Naive thymus-derived CD8-positive, alpha-beta T cell (primary cell): ENCODE measurements around the gene PPP1R14C. TPM values are rescaled to one million over a fixed set of nuclear protein-coding genes. Genes with fewer than 3 reads are reported as not detected.

Experiments
- ATAC-seq, 2 donors: fragments of 150-1000 bp; cut with Tn5 transposase in 1 of 2; sonication (Bioruptor Pico), chemical (Tn5 transposase) in 1 of 2; 1 replicate in 1 of 2; 2 replicates in 1 of 2; pipeline ENCODE4 v1.10.0; 2021; ENCODE audit warnings: mild to moderate bottlenecking in 2 of 2, moderate library complexity in 2 of 2
- POLR2A ChIA-PET: fragments of 350-600 bp; sonication (Branson Sonifier 250); formaldehyde crosslinking; loops from one replicate; lab custom pipeline; 2021; ENCODE audit warnings: antibody characterized with exemption; lab: Charles Lee
- DNase-seq, 10 donors: peaks; one replicate each; pipeline versions ENCODE4 v3.0.0 to v3.0.0-alpha.2; 2020 to 2022
- H3K27ac Mint-ChIP-seq, 10 donors: one replicate each; pipeline ENCODE4 v1.8.0; 2020 to 2022; ENCODE audit warnings: mild to moderate bottlenecking in 10 of 10, mixed read lengths in 10 of 10, moderate library complexity in 4 of 10, inconsistent platforms in 1 of 10
- H3K27me3 Mint-ChIP-seq, 5 donors: one replicate each; pipeline ENCODE4 v1.8.0; 2021 to 2022; ENCODE audit warnings: mixed read lengths in 5 of 5
- H3K36me3 Mint-ChIP-seq, 3 donors: one replicate each; pipeline ENCODE4 v1.8.0; 2020 to 2022; ENCODE audit warnings: mixed read lengths in 3 of 3, mild to moderate bottlenecking in 2 of 3, inconsistent platforms in 1 of 3
- H3K4me1 Mint-ChIP-seq, 4 donors: one replicate each; pipeline ENCODE4 v1.8.0; 2021 to 2022; ENCODE audit warnings: mixed read lengths in 4 of 4
- H3K4me3 Mint-ChIP-seq, 10 donors: one replicate each; pipeline ENCODE4 v1.8.0; 2020 to 2022; ENCODE audit warnings: mild to moderate bottlenecking in 10 of 10, mixed read lengths in 10 of 10, moderate library complexity in 6 of 10, inconsistent platforms in 1 of 10
- H3K9me3 Mint-ChIP-seq, 9 donors: one replicate each; pipeline ENCODE4 v1.8.0; 2020 to 2022; ENCODE audit warnings: mixed read lengths in 9 of 9, mild to moderate bottlenecking in 3 of 9, inconsistent platforms in 1 of 9, moderate library complexity in 1 of 9
- polyA plus RNA-seq, 3 donors: library from polyadenylated mRNA; unstranded; fragments of 300-500 nt; fragmentation: Illumina TruSeq; gene quantifications; one replicate each; pipeline ENCODE4 v1.2.3, GENCODE V29; 2021
- total RNA-seq, 8 experiments: library from RNA in 2 of 8; stranded (reverse) in 2 of 8; gene quantifications; one replicate each; pipeline ENCODE4 v1.2.3 and lab custom pipeline; 2021 to 2026

Gene PPP1R14C
- total and polyA plus RNA-seq, 5 experiments from 2014 or later = 0.24 TPM; not detected in 4

DNA sequence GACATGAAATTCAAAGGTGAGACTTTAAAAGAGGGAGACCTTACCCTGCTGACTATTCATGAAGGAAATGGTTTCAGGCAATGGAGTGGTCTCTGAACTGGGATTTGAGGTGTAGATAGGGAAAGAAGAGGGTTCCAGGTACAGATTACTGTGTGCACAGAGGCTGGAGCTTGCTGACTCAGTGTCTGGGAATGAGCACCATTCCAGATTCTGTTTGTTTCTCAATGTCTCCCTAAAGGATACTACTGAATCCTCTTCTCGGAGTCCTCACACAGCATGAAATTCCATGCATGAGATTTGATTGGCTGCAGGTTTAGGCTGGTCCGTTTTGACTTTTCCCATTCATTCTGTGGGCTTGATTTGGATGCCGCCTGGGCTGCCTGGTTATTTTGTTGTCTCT lies 49.0 kb downstream of the PPP1R14C start:
- peaks cover 8 to 47% (median 15%) of the 10 kb centered on the region in 5 donors for H3K27me3 Mint-ChIP-seq
- DNase-seq (no peak), ATAC-seq (no peak)
- no peak overlapping the region for H3K4me3 Mint-ChIP-seq
- peaks cover 0 to 7% (median 0%) of the 10 kb centered on the region in 9 donors for H3K9me3 Mint-ChIP-seq
- no peaks in the 10 kb centered on the region for H3K4me1 Mint-ChIP-seq
- no peaks in the 10 kb centered on the region for H3K36me3 Mint-ChIP-seq
- H3K27ac Mint-ChIP-seq = no peak overlapping the region
- POLR2A ChIA-PET = no interaction called here

DNA sequence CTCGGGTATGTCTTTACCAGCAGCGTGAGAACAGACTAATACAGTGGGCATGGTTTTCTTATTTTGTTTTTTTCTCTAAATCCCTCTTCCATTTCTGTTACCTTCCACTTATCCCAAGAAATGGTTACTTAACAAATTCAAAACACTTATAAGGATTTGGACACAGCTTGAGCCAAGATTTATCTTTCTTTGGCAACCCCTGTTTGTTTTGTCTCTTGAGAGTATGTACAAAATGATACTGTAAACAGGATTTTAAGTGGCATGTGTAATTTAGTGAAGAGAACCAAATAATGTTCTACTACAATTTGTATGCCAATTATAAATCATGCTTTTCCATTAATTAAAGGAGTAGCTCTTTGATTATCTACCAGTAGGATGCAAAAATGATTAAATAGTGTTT lies 51.4 kb downstream of the PPP1R14C start:
- H3K27me3 Mint-ChIP-seq = peaks cover 11 to 45% (median 17%) of the 10 kb centered on the region in 5 donors
- no peaks in the 10 kb centered on the region for H3K36me3 Mint-ChIP-seq
- POLR2A ChIA-PET = no interaction called here
- H3K27ac Mint-ChIP-seq = no peak overlapping the region
- no peak for DNase-seq
- no peak overlapping the region for H3K4me3 Mint-ChIP-seq
- H3K9me3 Mint-ChIP-seq = no peaks in the 10 kb centered on the region
- ATAC-seq = no peak
- no peaks in the 10 kb centered on the region for H3K4me1 Mint-ChIP-seq

DNA sequence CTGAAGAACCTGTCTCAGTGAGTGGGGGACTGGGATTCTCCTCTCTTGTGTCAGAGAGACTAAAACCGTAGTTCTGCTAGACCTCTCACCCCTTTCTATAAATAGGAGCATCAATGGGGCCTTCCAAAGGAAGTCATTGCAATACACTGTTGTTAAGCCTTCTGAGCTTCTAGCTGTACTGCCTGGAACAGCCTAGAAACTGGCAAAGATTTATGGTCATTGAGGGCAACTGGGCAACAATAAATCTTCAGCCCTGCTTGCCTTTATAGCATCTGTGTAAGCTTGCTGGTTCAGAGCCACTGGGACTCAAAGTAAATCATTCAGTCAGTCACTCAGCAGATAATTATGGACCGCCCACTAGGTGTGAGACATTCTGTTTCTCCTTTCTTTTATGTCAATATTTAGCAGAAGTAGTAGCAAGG lies 53.2 kb downstream of the PPP1R14C start:
- POLR2A ChIA-PET = interaction anchor here (0.7 kb wide), 1 partner anchor 15 kb away, joined by 4 read pairs; no protein-coding TSS in a partner anchor
- no peak overlapping the region for H3K27ac Mint-ChIP-seq
- peaks cover 11 to 37% (median 14%) of the 10 kb centered on the region in 5 donors for H3K27me3 Mint-ChIP-seq
- no peak overlapping the region for H3K4me3 Mint-ChIP-seq
- ATAC-seq (no peak), DNase-seq (no peak)
- no peaks in the 10 kb centered on the region for H3K36me3 Mint-ChIP-seq
- H3K4me1 Mint-ChIP-seq = no peaks in the 10 kb centered on the region
- H3K9me3 Mint-ChIP-seq = no peaks in the 10 kb centered on the region

DNA sequence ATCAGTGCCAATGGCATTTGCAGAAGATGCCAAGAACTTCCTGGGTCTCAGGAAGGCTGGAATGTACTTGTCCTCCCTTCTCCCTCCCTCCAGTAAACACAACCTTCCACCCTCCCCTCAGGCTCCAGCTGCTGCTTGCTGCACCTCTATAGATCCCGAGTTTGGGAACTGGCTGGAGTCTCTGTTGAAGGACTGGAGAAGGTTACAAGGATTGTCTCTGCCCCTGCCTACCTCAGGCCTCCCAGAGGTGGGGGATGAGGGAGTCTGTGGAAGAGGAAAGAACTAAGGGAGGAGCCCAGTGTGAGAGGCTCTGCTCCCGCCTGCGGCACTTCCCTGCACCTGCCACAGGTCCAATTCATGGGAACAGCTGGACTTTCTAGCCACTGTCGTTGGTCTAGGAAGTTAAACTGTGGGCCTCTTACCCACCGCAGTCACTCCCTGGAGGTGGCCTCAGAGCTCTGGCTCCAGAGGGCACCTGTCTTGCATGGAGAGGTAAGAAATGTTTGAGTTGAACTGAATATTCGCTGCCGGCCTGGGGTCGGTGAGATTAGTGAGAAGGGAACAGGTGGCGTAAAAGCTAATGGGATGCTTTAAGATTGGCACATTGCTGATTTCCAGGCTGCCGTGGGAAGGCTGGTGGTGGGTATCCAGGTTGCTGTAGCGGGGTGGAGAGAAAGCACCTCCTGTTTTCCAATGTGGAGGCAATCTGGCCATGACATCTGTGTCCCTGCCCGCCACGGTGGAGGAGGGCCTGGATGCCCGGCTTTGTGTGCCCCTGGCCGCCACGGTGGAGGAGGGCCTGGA lies 54.3 kb downstream of the PPP1R14C start:
- Mint-ChIP-seq H3K27ac (no peak overlapping the region), H3K4me3 (no peak overlapping the region), H3K4me1 (peaks cover 0 to 1% (median 0%) of the 10 kb centered on the region in 4 donors), H3K9me3 (no peaks in the 10 kb centered on the region), H3K36me3 (no peaks in the 10 kb centered on the region), H3K27me3 (peaks cover 9 to 30% (median 12%) of the 10 kb centered on the region in 5 donors)
- ATAC-seq = no peak
- POLR2A ChIA-PET = interaction anchor here (0.7 kb wide), 1 partner anchor 17 kb away, joined by 4 read pairs; no protein-coding TSS in a partner anchor
- no peak for DNase-seq

DNA sequence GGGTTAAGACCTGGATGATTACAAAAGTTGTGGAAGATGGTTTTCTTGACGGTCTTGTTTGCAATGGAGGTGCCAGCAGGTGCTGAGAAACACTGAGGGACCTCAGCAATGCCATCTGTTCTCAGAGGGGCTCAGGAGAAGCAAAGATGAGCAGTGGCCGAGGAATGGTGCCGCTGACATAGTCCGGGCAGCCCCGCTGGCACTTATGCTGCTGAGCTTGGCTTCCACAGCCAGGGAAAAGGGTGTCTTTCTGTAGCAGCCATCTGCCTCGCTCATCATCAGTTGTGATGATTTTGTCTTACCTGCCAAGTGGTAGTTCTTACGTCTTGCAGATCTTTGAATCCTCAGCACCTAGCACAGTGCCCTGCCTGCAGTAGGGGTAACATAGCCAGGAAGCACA lies 55.7 kb downstream of the PPP1R14C start:
- DNase-seq (no peak), ATAC-seq (no peak)
- H3K9me3 Mint-ChIP-seq = no peaks in the 10 kb centered on the region
- H3K4me3 Mint-ChIP-seq = no peak overlapping the region
- POLR2A ChIA-PET = no interaction called here
- H3K4me1 Mint-ChIP-seq = peaks cover 0 to 1% (median 0%) of the 10 kb centered on the region in 4 donors
- no peaks in the 10 kb centered on the region for H3K36me3 Mint-ChIP-seq
- H3K27me3 Mint-ChIP-seq = peaks cover 5 to 28% (median 12%) of the 10 kb centered on the region in 5 donors
- H3K27ac Mint-ChIP-seq = no peak overlapping the region

DNA sequence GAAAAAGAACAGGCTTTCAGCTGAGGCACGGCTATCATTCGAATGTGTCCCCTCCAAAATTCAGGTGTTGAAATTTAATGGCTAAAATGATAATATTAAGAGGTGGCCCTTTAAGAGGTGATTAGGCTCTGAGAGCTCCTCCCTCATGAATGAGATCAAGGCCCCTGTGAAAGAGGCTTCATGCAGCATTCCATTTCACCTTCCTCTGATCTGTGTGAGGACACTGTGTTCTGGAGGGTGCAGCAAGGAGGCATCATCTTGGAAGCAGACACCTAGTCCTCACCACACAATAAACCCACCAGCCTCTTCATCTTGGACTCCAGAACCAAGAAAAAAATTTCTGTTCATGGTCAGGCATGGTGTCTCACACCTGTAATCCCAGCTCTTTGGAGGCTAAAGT lies 56.4 kb downstream of the PPP1R14C start:
- POLR2A ChIA-PET = no interaction called here
- Mint-ChIP-seq H3K4me1 (peaks cover 0 to 1% (median 0%) of the 10 kb centered on the region in 4 donors), H3K27me3 (peaks cover 5 to 33% (median 10%) of the 10 kb centered on the region in 5 donors), H3K9me3 (no peaks in the 10 kb centered on the region), H3K36me3 (no peaks in the 10 kb centered on the region), H3K4me3 (no peak overlapping the region), H3K27ac (no peak overlapping the region)
- ATAC-seq (no peak), DNase-seq (no peak)

DNA sequence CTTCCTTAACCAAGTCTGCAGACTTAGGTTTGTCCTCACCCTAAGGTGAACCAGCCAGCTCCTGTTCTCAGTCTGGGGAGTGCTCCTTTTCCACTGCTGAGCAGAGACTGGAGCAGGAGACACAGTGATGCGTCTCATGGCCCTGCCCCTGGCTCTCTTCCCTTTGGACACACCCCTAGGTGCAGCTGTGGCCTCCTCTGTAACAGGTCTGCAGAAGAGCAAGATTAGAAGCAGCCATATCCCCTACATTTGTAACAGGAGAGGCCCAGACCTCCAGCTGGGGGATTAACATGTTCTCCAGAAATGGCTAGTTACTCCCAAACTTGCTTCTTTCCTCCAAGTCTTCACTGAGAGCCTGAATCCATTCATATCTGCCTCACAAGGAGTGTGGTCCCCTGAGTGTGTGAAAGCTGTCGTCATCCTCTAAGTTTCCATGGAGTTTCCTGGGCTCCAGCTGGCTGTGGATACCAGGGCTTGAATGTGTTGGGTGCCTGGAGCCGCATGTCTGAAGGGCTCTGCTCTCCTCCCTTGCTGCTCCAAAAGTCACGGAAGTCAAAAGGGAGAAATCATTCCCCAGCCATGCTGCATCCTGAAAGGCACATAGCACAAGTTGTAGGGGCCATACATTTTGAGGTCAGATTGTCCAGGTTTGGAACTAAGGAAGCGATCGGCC lies 57.7 kb downstream of the PPP1R14C start:
- Mint-ChIP-seq H3K36me3 (no peaks in the 10 kb centered on the region), H3K27ac (no peak overlapping the region), H3K27me3 (peaks cover 5 to 33% (median 9%) of the 10 kb centered on the region in 5 donors), H3K4me3 (no peak overlapping the region), H3K4me1 (peaks cover 0 to 1% (median 0%) of the 10 kb centered on the region in 4 donors), H3K9me3 (no peaks in the 10 kb centered on the region)
- POLR2A ChIA-PET = no interaction called here
- DNase-seq (no peak), ATAC-seq (no peak)

DNA sequence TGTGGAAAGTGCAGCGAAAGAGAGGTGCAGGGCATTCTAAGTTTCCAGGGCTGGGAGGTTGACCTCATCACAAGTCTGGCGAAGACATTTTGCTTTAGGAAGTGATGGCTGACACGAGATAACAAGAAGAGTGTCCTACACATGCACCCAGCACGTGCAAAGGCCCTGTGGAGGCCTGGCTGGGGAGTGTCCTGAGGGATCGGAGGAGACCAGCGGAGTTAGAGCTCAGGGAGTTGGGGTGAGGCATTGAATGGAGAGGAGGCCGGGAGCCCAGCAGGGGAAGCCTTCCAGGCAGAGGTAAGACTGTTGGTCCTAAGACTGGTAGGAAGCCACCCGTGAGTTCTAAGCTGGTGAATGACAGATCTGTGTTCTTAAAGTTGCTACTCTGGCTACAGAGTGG lies 58.4 kb downstream of the PPP1R14C start:
- Mint-ChIP-seq H3K4me1 (peaks cover 0 to 1% (median 0%) of the 10 kb centered on the region in 4 donors), H3K27me3 (peaks cover 5 to 33% (median 10%) of the 10 kb centered on the region in 5 donors), H3K27ac (no peak overlapping the region), H3K4me3 (no peak overlapping the region), H3K36me3 (no peaks in the 10 kb centered on the region), H3K9me3 (no peaks in the 10 kb centered on the region)
- no peak for DNase-seq
- POLR2A ChIA-PET = no interaction called here
- no peak for ATAC-seq

DNA sequence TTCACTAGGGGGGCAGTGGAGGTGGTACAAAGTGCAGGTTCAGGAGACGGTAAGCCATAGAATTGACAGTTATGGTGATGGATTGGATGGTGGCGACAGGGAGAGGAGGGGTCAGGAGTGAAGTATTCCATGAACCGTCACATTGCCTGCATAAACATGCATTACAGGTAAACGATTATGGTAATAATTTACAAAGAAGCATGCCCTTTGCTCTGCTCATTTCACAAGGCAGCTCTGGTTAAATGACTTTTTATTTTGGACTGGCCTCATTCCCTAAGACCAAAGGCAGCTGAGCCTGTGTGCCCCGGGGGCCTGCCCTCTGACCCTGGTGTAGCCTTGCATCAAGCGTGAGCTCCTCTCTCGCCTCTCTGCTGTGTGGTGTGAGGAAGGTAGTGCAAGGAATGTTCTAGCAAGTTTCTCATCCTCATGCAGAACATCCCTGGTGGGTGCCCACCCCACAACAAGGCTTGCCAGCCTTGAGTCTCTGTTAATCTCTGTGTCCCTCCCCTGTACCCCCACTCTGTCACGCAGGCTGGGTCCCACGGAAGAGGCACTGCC lies 59.0 kb downstream of the PPP1R14C start:
- POLR2A ChIA-PET = no interaction called here
- Mint-ChIP-seq H3K36me3 (no peaks in the 10 kb centered on the region), H3K9me3 (no peaks in the 10 kb centered on the region), H3K4me1 (peaks cover 0 to 1% (median 0%) of the 10 kb centered on the region in 4 donors), H3K4me3 (no peak overlapping the region), H3K27ac (peak overlapping the region in 1 of 10 donors; percentile 45), H3K27me3 (peaks cover 5 to 33% (median 8%) of the 10 kb centered on the region in 5 donors)
- DNase-seq (no peak), ATAC-seq (no peak)

DNA sequence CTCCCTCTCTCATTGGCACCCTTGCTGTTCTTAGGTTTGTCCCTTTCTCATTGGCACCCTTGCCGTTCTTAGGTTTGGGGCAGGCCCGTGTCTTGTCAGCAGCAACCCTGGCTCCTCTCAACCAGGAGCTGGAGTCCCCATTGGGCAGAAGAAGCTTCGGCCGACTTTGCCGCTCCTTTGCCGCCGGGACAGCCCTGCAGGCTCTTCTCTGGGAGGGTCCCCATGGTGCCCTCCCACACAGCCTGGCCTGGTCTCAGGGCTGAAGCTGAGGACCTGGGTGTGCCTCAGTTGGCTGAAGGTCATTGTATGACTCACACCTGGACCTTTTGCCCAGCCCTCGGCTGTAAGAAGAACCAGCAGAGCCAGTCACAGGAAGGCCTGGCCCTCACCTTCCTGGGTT lies 59.6 kb downstream of the PPP1R14C start:
- Mint-ChIP-seq H3K9me3 (no peaks in the 10 kb centered on the region), H3K36me3 (no peaks in the 10 kb centered on the region), H3K27ac (no peak overlapping the region), H3K4me3 (no peak overlapping the region), H3K4me1 (peaks cover 0 to 1% (median 0%) of the 10 kb centered on the region in 4 donors), H3K27me3 (peaks cover 3 to 30% (median 8%) of the 10 kb centered on the region in 5 donors)
- POLR2A ChIA-PET = no interaction called here
- no peak for DNase-seq
- ATAC-seq = no peak

DNA sequence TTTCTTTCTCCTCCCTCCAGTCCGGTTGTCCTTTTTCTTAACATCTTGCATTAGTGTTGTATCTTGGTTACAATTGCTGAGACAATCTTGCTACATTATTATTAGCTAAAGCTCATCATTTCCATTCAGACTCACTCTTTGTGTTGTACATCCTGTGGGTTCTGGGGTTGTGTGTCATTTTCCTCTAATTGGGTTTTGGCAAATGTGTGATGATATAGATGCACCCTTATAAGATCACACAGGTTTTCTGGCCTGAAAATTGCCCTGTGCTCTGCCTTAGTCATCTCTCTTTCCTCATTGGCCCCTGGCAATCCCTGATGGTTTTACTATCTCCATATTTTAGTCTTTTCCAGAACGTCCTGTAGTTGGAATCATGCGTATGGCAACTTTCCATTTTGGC lies 60.1 kb downstream of the PPP1R14C start:
- H3K4me3 Mint-ChIP-seq = no peak overlapping the region
- ATAC-seq = no peak
- peaks cover 0 to 1% (median 0%) of the 10 kb centered on the region in 4 donors for H3K4me1 Mint-ChIP-seq
- POLR2A ChIA-PET = no interaction called here
- H3K27ac Mint-ChIP-seq = peak overlapping the region in 1 of 10 donors; percentile 6
- no peaks in the 10 kb centered on the region for H3K9me3 Mint-ChIP-seq
- DNase-seq = no peak
- peaks cover 3 to 30% (median 8%) of the 10 kb centered on the region in 5 donors for H3K27me3 Mint-ChIP-seq
- no peaks in the 10 kb centered on the region for H3K36me3 Mint-ChIP-seq

DNA sequence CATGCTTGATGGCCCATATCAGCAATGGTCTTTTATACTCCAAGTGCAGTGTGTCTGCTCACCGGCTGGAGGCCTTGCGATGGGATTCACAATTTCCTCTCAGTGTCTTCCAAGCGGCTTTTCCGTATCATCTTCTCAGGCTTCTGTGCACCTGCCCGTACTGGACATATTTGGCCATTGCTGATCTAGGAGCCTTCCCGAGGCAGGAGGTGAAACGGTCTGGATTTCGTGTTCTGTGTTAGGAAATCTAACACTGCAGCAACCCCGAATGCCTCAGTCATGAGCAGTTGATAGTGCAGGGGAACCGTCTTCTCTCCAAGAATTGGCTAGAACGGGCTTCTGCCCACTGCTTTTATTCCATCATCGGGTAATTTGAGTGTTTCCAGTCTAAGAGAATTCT lies 60.5 kb downstream of the PPP1R14C start:
- H3K9me3 Mint-ChIP-seq = no peaks in the 10 kb centered on the region
- no peak for DNase-seq
- H3K36me3 Mint-ChIP-seq = no peaks in the 10 kb centered on the region
- POLR2A ChIA-PET = no interaction called here
- ATAC-seq = no peak
- H3K27ac Mint-ChIP-seq = peak overlapping the region in 1 of 10 donors; percentile 6
- no peak overlapping the region for H3K4me3 Mint-ChIP-seq
- peaks cover 3 to 30% (median 8%) of the 10 kb centered on the region in 5 donors for H3K27me3 Mint-ChIP-seq
- H3K4me1 Mint-ChIP-seq = peaks cover 0 to 1% (median 0%) of the 10 kb centered on the region in 4 donors
